Kidney (tissue), 14 donors: ENCODE data around the gene BSN. TPM values are rescaled to one million over a fixed set of nuclear protein-coding genes. Genes with fewer than 3 reads are reported as not detected.

Experiments
- DNase-seq, 5 donors: peaks; one replicate each; pipeline ENCODE4 v3.0.0-alpha.2; 2013 to 2020
- FAIRE-seq: peaks from 2 replicates; lab custom pipeline; 2012; peaks lifted over from hg19 to GRCh38; lab: Jason Lieb, UNC
- H3K27ac ChIP-seq, 2 donors: one replicate each; pipeline ENCODE4 v1.7.0; 2013; ENCODE audit warnings: low read depth in 2 of 2, low read length in 2 of 2, inconsistent platforms in 1 of 2
- H3K27me3 ChIP-seq: one replicate; pipeline ENCODE4 v1.7.1; 2013; ENCODE audit warnings: low read length, inconsistent platforms; ENCODE audit not compliant: control insufficient read depth, insufficient read depth
- H3K36me3 ChIP-seq, 3 donors: one replicate each; pipeline versions ENCODE4 v1.7.0 to v1.7.1; 2013; ENCODE audit warnings: low read length in 3 of 3, control low read depth in 1 of 3, inconsistent platforms in 1 of 3; ENCODE audit not compliant: insufficient read depth in 3 of 3, control insufficient read depth in 2 of 3
- H3K4me1 ChIP-seq, 3 donors: one replicate each; pipeline versions ENCODE4 v1.7.0 to v1.7.1; 2013; ENCODE audit warnings: low read length in 3 of 3, inconsistent platforms in 1 of 3, low read depth in 1 of 3; ENCODE audit not compliant: control insufficient read depth in 2 of 3, insufficient read depth in 2 of 3
- H3K4me3 ChIP-seq, 3 donors: one replicate each; pipeline versions ENCODE4 v1.7.0 to v1.8.1; 2013; ENCODE audit warnings: low read length in 3 of 3, control low read depth in 1 of 3, inconsistent platforms in 1 of 3
- H3K9ac ChIP-seq, 3 donors: one replicate each; pipeline versions ENCODE4 v1.7.0 to v1.7.1; 2013; ENCODE audit warnings: low read length in 3 of 3, control low read depth in 1 of 3, inconsistent platforms in 1 of 3
- H3K9me3 ChIP-seq, 3 donors: one replicate each; pipeline versions ENCODE4 v1.7.0 to v1.7.1; 2013; ENCODE audit warnings: low read length in 3 of 3, control low read depth in 1 of 3, inconsistent platforms in 1 of 3; ENCODE audit not compliant: control insufficient read depth in 2 of 3, insufficient read depth in 1 of 3
- CTCF ChIP-seq: IDR thresholded peaks from 3 replicates; pipeline ENCODE4 v1.5.1; 2012; ENCODE audit warnings: mild to moderate bottlenecking, moderate library complexity, borderline replicate concordance; ENCODE audit not compliant: insufficient read depth; ENCODE audit errors: extremely low read depth
- intact Hi-C: fragments of 100-400 bp; cut with DNase I; formaldehyde crosslinking; loops from one replicate; pipeline ENCODE4 v1.11.1; 2022
- polyA plus RNA-seq: library from polyadenylated mRNA; stranded (reverse); fragments of 350-450 nt; fragmentation: Illumina TruSeq; extraction: RNeasy Lipid Tissue Mini Kit (QIAGEN cat#74804); gene quantifications from one replicate; pipeline ENCODE4 v1.2.3, GENCODE V29; 2014; ENCODE audit warnings: low read depth, low replicate concordance; ENCODE audit not compliant: insufficient read depth
- total RNA-seq: library from RNA; stranded (reverse); fragmentation: NEBNext Ultra II Directional; extraction: Animal tissue kit (Norgen Biotek cat#: 25700); gene quantifications from one replicate; pipeline ENCODE4 v1.2.1, GENCODE V29; 2021
- donor health status: control.
- donor health status: control.
- donor health status: control.
- donor health status: control.
- donor health status: control.
- donor health status: DM: yes; HTN: yes; CAD: no.
- donor health status: Normal renal cell carcinoma (clear cell type).

The BSN gene
- total and polyA plus RNA-seq, 2 donors from 2014 or later = 0.11 to 1.3 TPM

DNA sequence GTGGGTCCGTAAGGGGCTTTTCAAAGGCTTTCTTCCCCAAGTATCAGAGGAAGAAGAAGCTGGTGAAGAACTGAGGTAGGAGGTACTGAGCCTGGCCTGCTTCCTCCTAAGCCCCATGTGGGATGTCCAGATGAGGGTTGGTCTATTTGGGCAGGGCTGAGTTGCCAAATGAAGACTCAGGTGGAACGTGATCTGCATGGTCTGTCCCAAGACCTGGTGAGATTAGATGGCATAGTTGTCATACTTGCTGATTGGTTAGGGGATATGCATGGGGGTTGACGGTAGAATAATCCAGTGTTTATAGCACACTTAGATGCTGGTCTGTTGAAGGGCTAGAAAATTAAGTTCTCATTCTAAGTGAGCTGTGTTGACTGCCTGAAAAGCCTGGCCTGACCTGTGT lies 36.3 kb upstream of the BSN start:
- FAIRE-seq (no peak), DNase-seq (no peak)
- peaks cover 0 to 24% (median 10%) of the 10 kb centered on the region in 3 donors for H3K36me3 ChIP-seq

GRCh38 chr3:49518441-49518840 lies 35.8 kb upstream of the BSN start:
- no peak overlapping the region for H3K9ac ChIP-seq
- TF ChIP-seq CTCF = no peak
- intact Hi-C loops = no loop called here
- H3K27ac ChIP-seq = no peak overlapping the region
- no peaks in the 10 kb centered on the region for H3K27me3 ChIP-seq
- H3K36me3 ChIP-seq = peaks cover 0 to 24% (median 9%) of the 10 kb centered on the region in 3 donors
- H3K4me1 ChIP-seq = peaks cover 0 to 5% (median 0%) of the 10 kb centered on the region in 3 donors
- no peaks in the 10 kb centered on the region for H3K9me3 ChIP-seq
- DNase-seq (no peak), FAIRE-seq (no peak)
- no peak overlapping the region for H3K4me3 ChIP-seq

More for the DNA sequence above, 36.3 kb upstream of the BSN start:
- H3K9me3 ChIP-seq = no peaks in the 10 kb centered on the region
- peaks cover 0 to 5% (median 0%) of the 10 kb centered on the region in 3 donors for H3K4me1 ChIP-seq
- no peak overlapping the region for H3K9ac ChIP-seq
- intact Hi-C loops = no loop called here
- no peak overlapping the region for H3K4me3 ChIP-seq
- H3K27me3 ChIP-seq = no peaks in the 10 kb centered on the region
- no peak for TF ChIP-seq CTCF
- no peak overlapping the region for H3K27ac ChIP-seq

GRCh38 chr3:49519296-49519695 lies 35.0 kb upstream of the BSN start:
- FAIRE-seq (no peak), DNase-seq (no peak)
- TF ChIP-seq CTCF = no peak
- no peaks in the 10 kb centered on the region for H3K27me3 ChIP-seq
- H3K27ac ChIP-seq = no peak overlapping the region
- peaks cover 0 to 5% (median 0%) of the 10 kb centered on the region in 3 donors for H3K4me1 ChIP-seq
- H3K9ac ChIP-seq = no peak overlapping the region
- no peak overlapping the region for H3K4me3 ChIP-seq
- peaks cover 0 to 27% (median 5%) of the 10 kb centered on the region in 3 donors for H3K36me3 ChIP-seq
- intact Hi-C loops = no loop called here
- H3K9me3 ChIP-seq = no peaks in the 10 kb centered on the region

DNA sequence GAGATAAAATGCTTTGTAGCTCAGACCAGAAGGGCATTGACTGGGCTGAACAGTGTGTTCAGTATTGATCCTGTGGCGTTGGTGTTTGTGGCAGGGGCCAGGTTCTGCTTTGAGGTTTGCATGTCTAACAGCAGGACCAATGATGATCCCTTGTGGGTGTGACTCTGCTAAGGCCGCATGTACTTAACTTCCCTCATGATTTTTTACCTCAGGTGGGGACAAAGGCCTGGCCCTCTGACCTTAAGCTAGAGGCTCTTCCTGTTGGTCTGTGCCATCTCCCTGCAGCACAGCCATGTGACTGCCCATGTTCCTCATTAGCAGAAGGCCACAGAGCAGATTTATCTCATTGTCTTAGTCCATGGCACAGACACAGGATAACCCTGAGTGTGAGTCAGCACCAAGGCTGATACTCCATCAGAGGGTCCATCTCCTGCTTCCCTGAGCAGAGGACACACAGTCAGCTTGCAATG lies 34.3 kb upstream of the BSN start:
- no peak overlapping the region for H3K4me3 ChIP-seq
- no peak overlapping the region for H3K27ac ChIP-seq
- intact Hi-C loops = no loop called here
- DNase-seq (no peak), FAIRE-seq (no peak)
- no peak overlapping the region for H3K9ac ChIP-seq
- no peaks in the 10 kb centered on the region for H3K27me3 ChIP-seq
- no peaks in the 10 kb centered on the region for H3K9me3 ChIP-seq
- peaks cover 0 to 27% (median 5%) of the 10 kb centered on the region in 3 donors for H3K36me3 ChIP-seq
- H3K4me1 ChIP-seq = peaks cover 0 to 5% (median 0%) of the 10 kb centered on the region in 3 donors
- TF ChIP-seq CTCF = no peak
